GM21390 (cell line): Measurements from ENCODE around the gene ULK4.

Experiments used
- ATAC-seq: cut with Tn5 transposase; IDR thresholded peaks from one replicate; pipeline ENCODE4 v1.9.1; 2021; ENCODE audit not compliant: unreplicated experiment

ULK4 gene

DNA sequence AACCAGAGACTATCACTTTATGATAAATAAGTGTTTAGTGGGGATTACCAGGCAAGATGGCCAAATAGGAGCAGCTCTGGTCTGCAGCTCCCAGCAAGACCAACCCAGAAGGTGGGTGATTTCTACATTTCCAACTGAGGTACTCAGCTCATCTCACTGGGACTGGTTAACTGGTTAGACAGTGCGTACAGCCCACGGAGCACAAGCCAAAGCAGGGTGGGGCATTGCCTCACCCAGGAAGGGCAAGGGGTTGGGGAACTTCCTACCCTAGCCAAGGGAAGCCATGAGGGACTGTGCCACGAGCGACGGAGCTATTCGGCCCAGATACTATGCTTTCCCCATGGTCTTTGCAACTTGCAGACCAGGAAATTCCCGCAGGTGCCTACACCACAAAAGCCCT lies 591.6 kb downstream of the ULK4 start:
- ATAC-seq: no peak

DNA sequence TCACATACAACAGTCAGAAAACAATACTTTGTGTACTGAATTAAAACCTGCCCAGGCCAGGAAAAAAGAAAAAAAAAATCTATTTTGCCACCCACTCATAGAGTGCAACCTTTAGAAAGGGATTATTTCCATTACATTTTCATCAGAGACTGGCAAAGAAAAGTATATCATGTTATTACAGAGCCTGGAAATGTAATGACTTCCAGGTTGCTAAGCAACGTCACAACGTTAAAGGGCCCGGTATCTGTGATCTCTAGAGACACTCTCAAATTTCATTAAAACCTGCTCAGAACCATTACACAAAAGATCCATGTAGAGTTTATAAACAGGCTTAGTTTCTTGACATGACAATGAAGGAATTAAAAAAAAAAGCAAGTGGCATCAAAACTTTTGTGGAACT lies 592.1 kb downstream of the ULK4 start:
- no peak for ATAC-seq

DNA sequence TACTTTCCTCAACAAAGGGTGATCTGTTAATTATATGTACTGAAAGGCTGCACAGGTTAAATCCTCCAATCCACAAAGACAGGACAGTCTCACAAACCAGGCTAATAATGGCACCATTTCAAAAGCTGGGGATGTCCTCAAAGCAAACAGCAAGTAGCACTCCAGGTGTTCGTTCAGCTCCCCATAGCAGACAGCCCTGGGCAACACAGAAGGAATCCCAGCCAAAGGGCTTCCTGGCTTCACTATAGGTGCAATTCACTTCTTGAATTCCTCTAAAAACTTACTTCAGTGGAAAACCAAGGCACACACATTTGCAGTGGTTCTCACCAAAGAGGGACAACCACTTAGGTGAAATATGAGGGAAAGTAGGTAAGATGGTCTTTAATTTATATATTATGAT lies 595.9 kb downstream of the ULK4 start:
- ATAC-seq: no peak

DNA sequence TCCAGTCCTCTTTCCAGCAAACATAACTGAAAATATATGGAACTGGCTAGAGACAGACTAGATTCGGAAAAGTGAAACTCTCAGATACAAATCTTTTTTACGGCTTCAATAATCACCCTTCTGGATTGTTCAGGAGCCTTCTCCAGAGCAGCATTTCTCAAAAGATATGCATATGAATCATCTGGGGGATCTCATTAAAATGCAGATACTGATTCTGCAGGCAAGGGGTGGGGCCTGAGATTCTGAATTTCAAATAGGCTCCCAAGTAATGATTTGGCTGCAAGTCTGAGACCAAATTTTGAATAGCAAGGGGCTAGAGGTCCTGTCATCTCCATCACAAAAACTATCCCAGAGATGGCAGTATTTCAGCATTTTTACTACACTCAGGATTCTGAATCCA lies 597.2 kb downstream of the ULK4 start:
- no peak for ATAC-seq

GRCh38 chr3:41363830-41364523 lies 597.9 kb downstream of the ULK4 start:
- ATAC-seq: no peak

DNA sequence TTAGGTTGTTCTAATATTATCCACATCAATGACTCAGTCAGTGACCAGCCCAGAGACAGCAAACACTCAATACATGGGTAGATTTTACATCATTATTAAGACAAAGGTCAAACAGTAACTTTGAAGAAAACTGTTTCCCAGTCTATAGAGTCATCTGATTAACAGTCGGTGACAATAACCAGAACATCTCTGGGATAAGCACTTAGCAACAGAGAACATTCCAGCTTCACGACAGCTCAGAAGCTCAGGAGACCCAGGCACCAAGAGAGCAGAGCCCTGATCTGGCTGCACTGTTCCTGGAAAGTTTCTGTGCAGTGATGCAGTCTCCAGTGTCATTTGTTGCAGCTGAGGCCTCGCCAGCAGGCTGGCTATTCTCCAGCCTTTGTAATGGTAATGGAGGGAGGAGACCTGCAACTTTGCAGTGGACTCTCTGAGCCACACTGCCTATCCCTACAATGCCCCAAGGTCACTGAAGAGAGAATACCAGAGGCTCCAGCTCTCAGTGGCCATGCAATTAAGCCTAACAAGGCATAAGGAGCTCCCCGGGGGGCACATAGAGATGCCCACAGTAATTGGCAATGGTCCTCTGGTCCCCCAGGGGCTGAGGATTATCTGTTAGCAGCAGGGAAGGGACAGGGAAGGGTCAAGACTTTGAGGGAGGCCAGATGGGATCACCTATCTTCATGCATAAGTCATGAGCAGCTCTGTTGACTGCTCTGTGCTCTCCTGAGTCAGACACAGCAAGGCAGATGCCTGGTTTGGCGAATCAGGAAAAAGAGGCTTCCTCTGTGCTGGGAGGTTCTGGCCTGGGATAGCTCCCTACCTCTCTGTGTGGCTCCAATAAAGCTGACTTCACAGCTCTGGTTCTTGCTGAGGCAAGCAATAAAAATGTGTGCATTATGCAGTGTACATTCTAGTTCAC lies 599.0 kb downstream of the ULK4 start:
- no peak for ATAC-seq

- no peak for ATAC-seq
Measured at GRCh38 chr3:41357271-41357670, 604.6 kb downstream of the ULK4 start.

GRCh38 chr3:41356775-41357174 lies 605.1 kb downstream of the ULK4 start:
- ATAC-seq: no peak

GRCh38 chr3:41352510-41352909 lies 609.4 kb downstream of the ULK4 start:
- ATAC-seq: no peak

GRCh38 chr3:41350441-41350840 lies 611.5 kb downstream of the ULK4 start:
- no peak for ATAC-seq

DNA sequence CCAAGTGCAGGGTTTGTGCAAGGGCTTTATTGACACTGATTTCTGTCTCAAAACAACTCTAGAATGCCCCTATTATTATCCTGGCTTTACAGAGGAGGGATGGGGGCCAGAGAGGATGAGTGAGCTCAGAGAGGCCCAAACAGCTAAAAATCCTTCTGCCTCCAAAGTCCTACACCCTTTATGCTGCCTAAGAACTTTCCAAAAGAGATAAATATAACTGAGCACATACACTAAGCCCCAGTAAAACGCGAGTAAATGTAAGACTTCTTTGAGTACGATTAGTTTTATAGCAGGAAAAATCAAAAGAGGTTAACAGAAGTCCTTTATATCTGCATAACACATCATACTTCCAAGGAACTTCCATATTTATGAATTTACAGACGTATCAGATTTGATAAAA lies 613.5 kb downstream of the ULK4 start:
- ATAC-seq: no peak

- ATAC-seq: no peak
Measured at GRCh38 chr3:41346698-41347270, 615.1 kb downstream of the ULK4 start.

DNA sequence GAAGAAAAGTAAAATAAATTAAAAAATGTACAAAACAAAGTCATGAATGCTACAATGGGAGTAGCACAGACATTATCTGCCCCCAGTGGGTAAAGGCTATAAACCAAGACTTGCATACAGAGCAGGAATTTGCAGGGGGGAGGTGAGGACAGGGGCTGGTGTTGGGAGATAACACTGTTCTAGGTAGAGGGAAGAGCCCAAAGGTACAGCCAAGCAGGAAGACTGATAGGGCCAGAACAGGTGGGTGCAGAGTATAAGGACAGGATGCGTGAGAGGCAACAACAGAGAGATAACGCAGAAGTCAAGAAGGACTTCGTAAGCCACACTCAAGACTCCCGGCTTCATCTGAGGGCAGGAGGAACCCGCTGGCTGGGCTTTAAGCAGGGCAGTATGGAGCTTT lies 616.1 kb downstream of the ULK4 start:
- ATAC-seq: no peak

DNA sequence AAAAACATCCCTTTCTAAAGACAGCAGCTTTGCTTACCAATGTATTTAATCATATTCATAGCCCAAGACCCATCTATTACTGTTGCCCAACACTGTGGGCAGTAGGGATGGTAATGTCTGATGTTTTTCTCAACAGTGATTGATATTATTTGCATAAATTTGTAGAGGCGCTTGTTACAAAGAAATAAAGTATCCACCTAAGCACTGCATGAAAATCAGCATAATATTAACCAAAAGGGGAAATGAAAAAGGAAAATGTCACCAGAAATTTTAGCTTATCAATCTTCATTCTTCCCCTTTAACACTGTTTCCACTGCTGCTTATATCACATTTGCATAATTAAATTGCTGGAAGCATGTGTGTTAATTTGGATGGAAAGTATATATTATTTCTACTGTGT lies 622.1 kb downstream of the ULK4 start:
- no peak for ATAC-seq

DNA sequence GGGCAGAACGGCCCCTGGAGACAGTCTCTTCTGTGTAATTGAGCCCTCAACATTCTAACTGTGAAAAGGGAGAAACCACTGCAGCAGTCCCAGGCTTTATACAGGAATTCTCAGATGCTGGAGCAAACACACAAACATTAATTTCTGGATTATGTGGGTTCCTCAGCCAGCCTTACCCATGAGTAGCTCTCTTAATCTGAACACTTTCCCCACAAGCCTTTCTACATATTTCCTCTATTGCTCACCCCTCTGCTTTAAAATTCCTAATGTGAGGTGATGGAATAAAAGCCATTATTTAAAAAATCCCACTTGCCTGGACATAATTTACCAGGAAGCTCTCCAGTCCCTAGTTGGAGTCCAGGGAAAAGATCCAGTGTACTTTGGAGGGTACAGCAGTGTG lies 623.6 kb downstream of the ULK4 start:
- ATAC-seq: no peak

DNA sequence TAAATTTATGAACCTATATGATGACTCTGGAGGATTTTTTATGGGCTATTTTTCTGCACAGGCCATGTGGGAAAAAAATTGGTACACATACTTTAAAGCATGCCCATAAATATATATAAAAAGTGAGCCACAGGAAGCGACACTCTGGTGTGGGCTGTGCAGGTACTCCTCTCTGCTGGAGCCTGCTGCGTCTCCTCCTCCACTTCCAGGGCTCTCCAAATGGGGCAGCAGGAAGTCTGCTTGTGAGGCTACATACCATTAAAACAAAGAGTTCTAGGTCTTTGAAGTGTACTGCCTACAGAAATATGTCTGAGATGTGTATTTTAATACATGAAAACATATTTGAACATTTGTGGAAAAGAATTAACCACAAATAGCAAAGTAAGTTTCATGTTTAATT lies 627.5 kb downstream of the ULK4 start:
- ATAC-seq: no peak

DNA sequence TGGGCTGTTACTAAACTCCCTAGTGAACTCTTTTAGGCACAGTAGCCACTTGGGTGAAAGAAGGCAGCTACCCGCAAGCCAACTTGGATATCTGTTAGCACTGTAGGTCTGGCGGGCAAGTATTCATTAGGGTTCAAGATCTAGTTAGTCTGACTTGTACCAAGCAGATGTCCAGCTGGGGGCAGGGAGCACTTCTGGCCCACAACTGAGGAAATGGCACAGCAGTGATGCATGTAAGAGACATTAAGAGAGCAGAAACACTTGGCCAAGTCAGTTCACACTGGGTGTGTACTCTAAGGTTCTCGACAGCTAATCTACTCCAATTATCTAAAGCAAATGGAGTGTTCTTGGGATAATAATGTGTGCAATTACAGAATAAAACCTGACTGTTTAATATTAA lies 630.9 kb downstream of the ULK4 start:
- no peak for ATAC-seq

GRCh38 chr3:41330465-41330864 lies 631.4 kb downstream of the ULK4 start:
- ATAC-seq: no peak

DNA sequence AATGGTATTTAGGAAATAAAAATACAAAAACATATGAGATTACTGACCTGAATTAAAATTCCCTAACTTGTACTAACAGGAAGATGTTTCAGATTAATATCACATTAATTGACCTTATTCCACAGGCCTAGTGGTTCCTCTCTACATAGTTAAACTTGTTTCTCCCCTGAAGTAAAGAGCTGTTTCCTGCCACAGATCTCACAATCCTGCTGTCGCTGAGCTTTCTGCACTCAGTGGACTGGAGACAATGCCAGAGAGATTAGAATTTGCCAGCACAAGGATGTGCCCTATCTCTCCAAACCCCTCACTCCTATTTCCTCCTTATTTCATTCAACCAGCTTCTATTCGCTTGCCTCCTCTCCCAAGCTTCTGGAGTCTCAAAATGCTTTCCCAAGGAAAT lies 632.0 kb downstream of the ULK4 start:
- ATAC-seq: no peak

- ATAC-seq: no peak
Measured at GRCh38 chr3:41328926-41329325, 633.0 kb downstream of the ULK4 start.

DNA sequence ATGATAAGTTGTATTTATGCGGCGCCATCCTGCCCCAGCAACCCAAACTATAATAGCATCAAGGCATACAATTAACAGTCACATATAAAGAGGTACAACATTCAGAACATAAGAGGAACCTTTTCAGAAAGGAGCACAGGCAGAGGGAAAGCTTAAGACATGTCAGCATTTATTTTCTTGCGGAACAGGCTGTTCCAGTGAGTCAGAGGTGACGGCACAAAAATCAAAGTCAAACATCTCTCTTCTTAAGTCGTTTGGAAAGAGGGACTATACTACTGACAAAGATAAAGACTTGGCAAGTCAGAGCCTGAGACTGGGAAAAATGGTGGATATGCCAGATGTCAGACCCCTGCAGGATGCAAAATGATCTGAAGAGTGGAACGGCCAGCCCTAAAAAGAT lies 634.2 kb downstream of the ULK4 start:
- ATAC-seq: no peak

GRCh38 chr3:41324156-41324475 lies 637.8 kb downstream of the ULK4 start:
- ATAC-seq: no peak
